Erythroblast (primary cell): ENCODE results near the gene KRTAP29-1.

ENCODE experiments used
- GATA1 ChIP-seq: IDR thresholded peaks from 2 replicates; pipeline ENCODE4 v1.6.1; 2011; ENCODE audit warnings: low read depth, mild to moderate bottlenecking, control low read depth, low read length, moderate library complexity
- POLR2A ChIP-seq: IDR thresholded peaks from 2 replicates; pipeline ENCODE4 v1.6.1; 2011; ENCODE audit warnings: mild to moderate bottlenecking, low read length

- TF ChIP-seq POLR2A (no peak), GATA1 (no peak)
Measured at GRCh38 chr17:41311111-41311510, 8.5 kb upstream of the KRTAP29-1 start.
